GM21825 (cell line): ENCODE results near the gene GRM8.
"Not testable (repeated sequence)": the region's sequence is repeated elsewhere in the genome, so short reads cannot be mapped to it uniquely, and the experiment has no call there.

Experiments used
- ATAC-seq: cut with Tn5 transposase; IDR thresholded peaks from one replicate; pipeline ENCODE4 v1.9.1; 2021; ENCODE audit warnings: mild to moderate bottlenecking, moderate library complexity; ENCODE audit not compliant: unreplicated experiment

GRM8 gene

GRCh38 chr7:126937171-126937570, 315.6 kb downstream of the GRM8 start:
- ATAC-seq = no peak

GRCh38 chr7:126931581-126931980, 321.2 kb downstream of the GRM8 start:
- no peak for ATAC-seq

GRCh38 chr7:126930166-126930565, 322.6 kb downstream of the GRM8 start:
- ATAC-seq = no peak

GRCh38 chr7:126924477-126924876, 328.3 kb downstream of the GRM8 start:
- ATAC-seq = no peak

- ATAC-seq = not testable (repeated sequence)
These were observed 341.1 kb downstream of the GRM8 start for GRCh38 chr7:126911627-126912026.

GRCh38 chr7:126908564-126908963, 344.2 kb downstream of the GRM8 start:
- not testable (repeated sequence) for ATAC-seq

- not testable (repeated sequence) for ATAC-seq
These were observed 345.1 kb downstream of the GRM8 start for GRCh38 chr7:126907657-126908056.

GRCh38 chr7:126905255-126905654, 347.5 kb downstream of the GRM8 start:
- ATAC-seq = not testable (repeated sequence)

GRCh38 chr7:126901041-126901765, 351.5 kb downstream of the GRM8 start:
- ATAC-seq = not testable (repeated sequence)

- not testable (repeated sequence) for ATAC-seq
These were observed 364.8 kb downstream of the GRM8 start for GRCh38 chr7:126887980-126888379.

- ATAC-seq = not testable (repeated sequence)
These were observed 365.2 kb downstream of the GRM8 start for GRCh38 chr7:126887560-126887959.

GRCh38 chr7:126882730-126883129, 370.0 kb downstream of the GRM8 start:
- not testable (repeated sequence) for ATAC-seq

- not testable (repeated sequence) for ATAC-seq
These were observed 370.8 kb downstream of the GRM8 start for GRCh38 chr7:126881908-126882307.

GRCh38 chr7:126881315-126881714, 371.4 kb downstream of the GRM8 start:
- no peak for ATAC-seq

GRCh38 chr7:126876536-126876935, 376.2 kb downstream of the GRM8 start:
- not testable (repeated sequence) for ATAC-seq

GRCh38 chr7:126856691-126857291, 395.9 kb downstream of the GRM8 start:
- ATAC-seq = peak; percentile 77

GRCh38 chr7:126845331-126845730, 407.4 kb downstream of the GRM8 start:
- no peak for ATAC-seq

GRCh38 chr7:126843883-126844282, 408.9 kb downstream of the GRM8 start:
- no peak for ATAC-seq

- no peak for ATAC-seq
These were observed 409.4 kb downstream of the GRM8 start for GRCh38 chr7:126843336-126843735.

- ATAC-seq = no peak
These were observed 410.3 kb downstream of the GRM8 start for GRCh38 chr7:126842451-126842850.

- ATAC-seq = no peak
These were observed 411.9 kb downstream of the GRM8 start for GRCh38 chr7:126840869-126841268.

GRCh38 chr7:126839624-126840023, 413.1 kb downstream of the GRM8 start:
- no peak for ATAC-seq
